ENCODE results near the gene ATG12.
"Not testable (repeated sequence)": the region's sequence is repeated elsewhere in the genome, so short reads cannot be mapped to it uniquely, and the experiment has no call there.

ATG12 gene

GRCh38 chr5:115841382-115842088 is at the start of gene ATG12, which contains the start of gene AP3S1:
TSS of gene ATG12 (minus strand) at chr5:115841565. CDS start at chr5:115841552, 13 bp downstream.
TSS of gene AP3S1 (plus strand) at chr5:115841935. CDS start at chr5:115842038, 103 bp downstream.
- DNase-seq (ENCODE audit: low read depth), result peak; percentile 87

GRCh38 chr5:115888027-115888426 is 46.7 kb upstream of the ATG12 start:
- DNase-seq (ENCODE audit: low read depth), result no peak

- not testable (repeated sequence) for DNase-seq (ENCODE audit: low read depth)
Observed at GRCh38 chr5:115885208-115885607, 43.8 kb upstream of the ATG12 start.

- DNase-seq (ENCODE audit: low read depth), result no peak
Observed at GRCh38 chr5:115884704-115885103, 43.3 kb upstream of the ATG12 start.

- not testable (repeated sequence) for DNase-seq (ENCODE audit: low read depth)
Observed at GRCh38 chr5:115882434-115882833, 41.1 kb upstream of the ATG12 start.

- not testable (repeated sequence) for DNase-seq (ENCODE audit: low read depth)
Observed at GRCh38 chr5:115877342-115877741, 36.0 kb upstream of the ATG12 start.

GRCh38 chr5:115875447-115875846 is 34.1 kb upstream of the ATG12 start:
- no peak for DNase-seq (ENCODE audit: low read depth)

- DNase-seq (ENCODE audit: low read depth), result no peak
Observed at GRCh38 chr5:115873392-115873791, 32.0 kb upstream of the ATG12 start.

- DNase-seq (ENCODE audit: low read depth), result no peak
Observed at GRCh38 chr5:115872447-115872846, 31.1 kb upstream of the ATG12 start.

GRCh38 chr5:115869256-115869795 is 28.0 kb upstream of the ATG12 start:
- DNase-seq (ENCODE audit: low read depth), result no peak

- DNase-seq (ENCODE audit: low read depth), result no peak
Observed at GRCh38 chr5:115859378-115859777, 18.0 kb upstream of the ATG12 start.

- no peak for DNase-seq (ENCODE audit: low read depth)
Observed at GRCh38 chr5:115858396-115858795, 17.0 kb upstream of the ATG12 start.

- no peak for DNase-seq (ENCODE audit: low read depth)
Observed at GRCh38 chr5:115857626-115858349, 16.4 kb upstream of the ATG12 start.

- no peak for DNase-seq (ENCODE audit: low read depth)
Observed at GRCh38 chr5:115857057-115857479, 15.7 kb upstream of the ATG12 start.

GRCh38 chr5:115855959-115856358 is 14.6 kb upstream of the ATG12 start:
- DNase-seq (ENCODE audit: low read depth), result no peak

- no peak for DNase-seq (ENCODE audit: low read depth)
Observed at GRCh38 chr5:115854139-115854538, 12.8 kb upstream of the ATG12 start.

GRCh38 chr5:115850744-115851416 is 9.5 kb upstream of the ATG12 start:
- DNase-seq (ENCODE audit: low read depth), result no peak

- no peak for DNase-seq (ENCODE audit: low read depth)
Observed at GRCh38 chr5:115849258-115849798, 8.0 kb upstream of the ATG12 start.

- no peak for DNase-seq (ENCODE audit: low read depth)
Observed at GRCh38 chr5:115847290-115847689, 5.9 kb upstream of the ATG12 start.

GRCh38 chr5:115844321-115844817 is 3.0 kb upstream of the ATG12 start:
- DNase-seq (ENCODE audit: low read depth), result no peak

- DNase-seq (ENCODE audit: low read depth), result no peak
Observed at GRCh38 chr5:115843444-115844130, 2.2 kb upstream of the ATG12 start.

Measured in stimulated activated CD8-positive, alpha-beta memory T cell treated with anti-CD3 and anti-CD28 coated beads, Interleukin-12 subunit alpha, Interleukin-12 subunit beta, amount 100 ng/mL, for 4 hours (primary cell).